Mucosa of stomach (tissue), 1 donor: Measurements from ENCODE around the gene KATNAL1.
"Not testable (repeated sequence)": the region's sequence is repeated elsewhere in the genome, so short reads cannot be mapped to it uniquely, and the experiment has no call there.

Experiments
- H3K27me3 ChIP-seq: one replicate; pipeline ENCODE4 v1.7.0; 2013; ENCODE audit warnings: mild to moderate bottlenecking, low read length; ENCODE audit not compliant: control insufficient read depth, insufficient read depth
- H3K36me3 ChIP-seq: one replicate; pipeline ENCODE4 v1.7.0; 2013; ENCODE audit warnings: low read length; ENCODE audit not compliant: control insufficient read depth, insufficient read depth
- H3K4me1 ChIP-seq: one replicate; pipeline ENCODE4 v1.7.0; 2013; ENCODE audit warnings: mild to moderate bottlenecking, low read length; ENCODE audit not compliant: control insufficient read depth, insufficient read depth
- H3K4me3 ChIP-seq: one replicate; pipeline ENCODE4 v1.7.0; 2013; ENCODE audit warnings: low read length
- H3K9ac ChIP-seq: one replicate; pipeline ENCODE4 v1.7.0; 2013; ENCODE audit warnings: mild to moderate bottlenecking, low read length, moderate library complexity
- H3K9me3 ChIP-seq: one replicate; pipeline ENCODE4 v1.7.0; 2013; ENCODE audit warnings: mild to moderate bottlenecking, low read length, moderate library complexity; ENCODE audit not compliant: control insufficient read depth
- donor health status: Pancreatic carcinoma.

The KATNAL1 gene

DNA sequence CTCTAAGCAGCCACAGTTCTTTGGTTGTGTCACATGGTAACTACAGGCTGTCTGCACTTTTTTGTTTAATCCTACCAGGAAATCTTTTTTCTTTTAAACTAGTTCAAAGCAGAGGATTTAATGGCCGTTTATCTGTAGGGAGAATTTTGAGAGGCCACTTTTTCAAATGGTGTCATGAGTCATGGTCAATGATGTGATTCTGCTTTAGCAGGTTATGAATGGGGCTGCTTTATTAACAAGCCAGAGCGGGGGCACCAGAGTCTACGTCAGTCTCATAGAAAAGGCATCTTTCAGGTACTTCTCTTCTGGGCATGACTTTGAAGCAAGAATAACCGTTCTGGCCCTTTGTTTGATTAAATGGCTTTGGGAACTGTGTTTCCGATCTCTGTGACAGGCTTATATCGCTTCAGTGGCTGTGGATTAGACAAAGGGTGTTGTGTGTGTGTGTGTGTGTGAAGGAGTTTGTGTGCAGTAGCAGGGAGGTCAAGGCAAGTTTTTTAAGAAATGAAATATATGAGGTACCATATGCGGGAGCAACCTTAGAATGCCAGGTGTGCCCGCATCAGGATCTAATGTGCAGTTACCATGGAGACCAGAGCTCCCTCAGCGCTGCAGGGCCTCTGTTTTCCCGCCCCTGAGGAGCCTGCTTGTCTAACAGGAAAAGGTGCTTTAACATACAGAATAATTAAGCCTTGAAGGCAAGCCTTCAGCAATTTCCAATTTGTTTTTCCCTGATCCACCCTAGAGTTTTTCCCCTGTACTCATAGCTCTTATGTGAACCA is 120.5 kb downstream of the KATNAL1 start:
- Histone ChIP-seq H3K4me1 (no peaks in the 10 kb centered on the region), H3K36me3 (no peaks in the 10 kb centered on the region), H3K4me3 (no peak overlapping the region), H3K27me3 (no peaks in the 10 kb centered on the region), H3K9ac (no peak overlapping the region), H3K9me3 (no peaks in the 10 kb centered on the region)

DNA sequence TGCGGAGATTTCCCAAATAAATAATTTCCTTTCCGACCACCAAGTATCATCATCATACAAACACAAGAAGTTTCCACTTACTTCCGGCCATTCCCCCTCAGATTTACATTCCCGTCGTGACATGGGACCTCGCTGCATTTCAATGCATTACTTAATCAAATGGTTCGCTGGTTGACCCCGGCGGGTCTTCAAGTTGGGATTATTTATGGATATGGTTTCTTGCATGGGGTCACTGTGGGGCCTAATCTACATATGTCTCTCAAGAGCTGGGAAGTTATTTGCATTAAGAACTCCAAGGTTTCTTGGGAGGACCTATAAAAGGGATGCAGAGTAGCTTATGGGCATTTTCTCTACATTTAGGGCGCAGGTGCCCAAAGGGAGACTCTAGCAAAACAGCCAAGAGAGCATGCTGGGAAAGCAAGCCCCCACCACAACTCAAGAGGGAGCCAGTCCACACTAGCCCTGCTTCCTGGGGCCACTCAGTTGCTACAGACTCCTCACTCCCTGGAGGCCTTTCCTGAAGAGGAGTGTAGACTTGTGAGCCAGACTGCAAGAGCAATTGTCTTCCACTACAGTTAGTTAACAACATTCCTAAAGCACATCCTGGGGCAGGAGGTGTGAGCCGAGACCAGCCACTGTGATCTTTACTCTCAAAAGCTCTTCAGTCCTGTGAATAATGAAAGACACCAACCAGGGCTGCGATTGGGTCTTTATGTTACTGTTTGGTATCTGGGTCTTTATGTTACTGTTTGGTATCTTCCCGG is 125.3 kb downstream of the KATNAL1 start:
- Histone ChIP-seq H3K9ac (no peak overlapping the region), H3K36me3 (no peaks in the 10 kb centered on the region), H3K4me1 (no peaks in the 10 kb centered on the region), H3K9me3 (no peaks in the 10 kb centered on the region), H3K27me3 (no peaks in the 10 kb centered on the region), H3K4me3 (no peak overlapping the region)

DNA sequence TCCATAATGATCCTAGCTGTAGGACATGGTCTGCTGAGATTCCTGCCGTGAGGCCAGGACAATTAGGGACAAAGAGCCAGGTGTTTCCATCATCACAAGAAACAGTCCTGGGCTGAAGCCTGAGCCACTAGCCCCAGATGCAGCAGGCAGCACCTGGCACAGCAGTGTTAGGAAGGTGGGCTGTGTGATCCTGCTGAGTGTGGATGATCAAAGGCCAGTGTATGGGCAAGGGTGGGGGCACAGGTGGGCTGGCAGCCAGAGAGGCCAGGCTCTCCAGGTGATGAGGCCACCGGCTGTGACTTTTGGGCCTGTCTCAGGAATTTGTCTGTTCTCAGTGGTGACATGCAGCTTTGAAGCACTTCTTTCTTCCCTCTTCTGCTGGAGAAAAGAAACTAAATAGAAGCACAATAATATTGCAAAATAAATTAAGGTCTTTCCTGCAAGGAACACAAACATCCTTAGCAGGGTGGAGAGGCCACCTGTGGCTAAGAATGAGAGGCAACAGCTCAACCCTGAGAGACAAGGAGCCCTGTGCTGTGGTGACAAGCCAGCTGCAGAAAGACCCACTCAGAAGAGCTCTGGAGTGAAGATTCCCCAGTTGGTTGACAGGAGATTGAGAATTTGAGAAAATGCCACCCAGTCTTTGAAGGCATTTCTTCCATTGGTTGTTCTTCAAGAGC is 127.6 kb downstream of the KATNAL1 start:
- Histone ChIP-seq H3K9ac (no peak overlapping the region), H3K4me3 (no peak overlapping the region), H3K27me3 (no peaks in the 10 kb centered on the region), H3K36me3 (no peaks in the 10 kb centered on the region), H3K4me1 (no peaks in the 10 kb centered on the region), H3K9me3 (no peaks in the 10 kb centered on the region)

DNA sequence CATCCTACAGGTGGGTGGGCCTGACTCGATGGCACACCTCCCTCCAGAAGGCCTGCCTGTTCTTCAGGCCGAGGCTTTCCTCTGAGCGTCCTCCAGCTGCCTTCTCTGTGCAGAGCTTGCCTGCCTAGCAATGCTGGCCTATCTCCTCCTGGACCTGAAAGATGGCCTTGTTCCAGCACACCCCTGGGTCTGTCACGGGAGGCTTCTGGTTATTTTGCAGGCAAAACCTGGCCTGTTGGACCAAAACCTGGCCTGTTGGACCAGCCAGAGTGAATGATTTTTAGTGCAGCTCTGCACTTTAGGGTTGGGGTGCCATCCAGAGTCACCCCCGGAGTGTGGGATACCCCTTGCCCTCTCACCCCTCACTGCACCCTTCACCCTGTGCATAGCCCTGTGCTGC is 128.4 kb downstream of the KATNAL1 start:
- Histone ChIP-seq H3K4me1 (no peaks in the 10 kb centered on the region), H3K4me3 (no peak overlapping the region), H3K27me3 (no peaks in the 10 kb centered on the region), H3K9ac (no peak overlapping the region), H3K9me3 (no peaks in the 10 kb centered on the region), H3K36me3 (no peaks in the 10 kb centered on the region)

DNA sequence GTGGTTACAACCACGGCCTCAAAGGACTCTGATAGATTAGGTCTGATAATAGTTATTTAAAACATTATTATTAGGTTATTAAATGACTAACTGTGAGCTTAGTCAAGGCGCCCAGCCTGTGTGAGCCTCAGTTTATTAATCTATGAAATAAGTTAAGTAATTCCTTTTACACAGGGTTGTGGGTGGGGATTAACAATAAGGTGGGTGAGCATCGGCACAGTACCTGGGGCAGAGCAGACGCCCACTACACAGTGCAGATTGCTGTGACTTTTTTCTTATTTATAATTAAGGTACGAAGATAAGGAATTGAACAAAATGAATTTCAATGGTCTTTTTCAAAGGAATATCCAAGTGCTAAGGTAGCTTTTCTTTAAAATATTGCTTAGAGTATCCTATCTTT is 132.2 kb downstream of the KATNAL1 start:
- no peaks in the 10 kb centered on the region for H3K27me3 ChIP-seq
- H3K4me1 ChIP-seq = no peaks in the 10 kb centered on the region
- no peak overlapping the region for H3K9ac ChIP-seq
- H3K4me3 ChIP-seq = no peak overlapping the region
- H3K9me3 ChIP-seq = no peaks in the 10 kb centered on the region
- no peaks in the 10 kb centered on the region for H3K36me3 ChIP-seq

DNA sequence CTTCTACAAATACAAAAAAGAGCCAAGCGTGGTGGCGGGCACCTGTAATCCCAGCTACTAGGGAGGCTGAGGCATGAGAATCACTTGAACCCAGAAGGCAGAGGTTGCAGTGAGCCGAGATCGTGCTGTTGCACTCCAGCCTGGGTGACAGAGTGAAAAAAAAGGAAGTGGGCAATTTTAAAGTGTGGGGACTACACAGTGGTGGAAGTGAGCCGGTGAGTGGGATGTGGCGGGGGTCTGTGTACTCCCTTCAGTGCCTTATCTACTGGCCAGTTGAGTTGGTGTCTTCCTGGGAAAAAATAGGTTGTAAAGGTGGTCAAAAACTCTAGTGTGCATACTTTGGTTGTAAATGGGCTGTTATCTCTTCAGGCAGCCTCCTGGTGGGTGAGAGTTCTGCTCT is 133.1 kb downstream of the KATNAL1 start:
- not testable (repeated sequence) for H3K4me1 ChIP-seq, H3K9me3 ChIP-seq, H3K4me3 ChIP-seq, H3K9ac ChIP-seq, H3K36me3 ChIP-seq, H3K27me3 ChIP-seq

DNA sequence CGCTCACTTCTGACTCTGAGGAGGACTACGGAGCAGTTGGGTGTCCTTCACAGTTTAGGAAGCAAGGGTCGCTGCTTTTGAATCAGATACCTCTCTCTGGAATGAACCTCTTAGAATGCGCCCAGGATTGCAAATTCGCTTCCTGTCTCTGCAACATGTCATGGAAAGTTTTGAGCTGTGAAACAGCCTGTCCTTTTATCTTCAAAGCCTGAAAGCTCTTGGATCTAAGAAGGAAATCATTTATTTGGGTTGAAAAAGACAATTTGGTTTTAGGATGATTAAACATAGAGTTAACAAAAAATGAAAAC is 134.1 kb downstream of the KATNAL1 start:
- no peaks in the 10 kb centered on the region for H3K4me1 ChIP-seq
- no peaks in the 10 kb centered on the region for H3K9me3 ChIP-seq
- no peak overlapping the region for H3K4me3 ChIP-seq
- H3K9ac ChIP-seq = no peak overlapping the region
- no peaks in the 10 kb centered on the region for H3K36me3 ChIP-seq
- H3K27me3 ChIP-seq = no peaks in the 10 kb centered on the region

DNA sequence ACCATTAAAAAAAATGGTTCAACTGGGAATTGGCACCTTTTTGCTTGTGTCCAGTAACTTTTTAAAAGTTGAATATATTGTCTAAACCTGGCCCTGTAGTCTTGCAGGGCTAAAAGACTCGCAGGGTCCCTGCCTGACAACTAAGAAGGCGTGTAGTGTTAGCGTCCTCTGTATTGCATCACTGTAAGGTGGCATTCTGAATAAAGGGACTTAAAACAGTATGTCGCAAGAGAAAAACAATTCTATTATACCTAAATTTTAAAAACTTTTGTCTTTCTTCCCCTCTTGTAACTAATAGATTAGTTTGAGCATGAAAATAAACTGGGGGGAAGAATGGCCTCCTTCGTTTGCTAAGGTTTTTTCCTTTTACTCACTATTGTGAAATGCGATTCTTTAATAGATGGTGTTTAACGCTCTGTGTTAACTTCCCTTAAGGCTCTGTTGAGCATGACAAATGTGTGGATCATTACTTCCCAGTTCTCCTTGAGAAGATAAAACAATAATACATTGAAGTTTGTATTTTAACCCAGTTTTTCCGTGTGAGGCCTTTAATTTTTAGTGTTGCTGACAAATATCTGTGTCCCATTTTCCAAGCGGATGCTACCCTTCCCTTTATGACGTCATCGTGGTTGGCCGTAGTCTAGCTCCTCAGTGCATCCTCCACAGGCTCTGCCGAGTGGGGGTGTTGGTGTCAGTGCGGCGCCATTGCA is 134.6 kb downstream of the KATNAL1 start:
- Histone ChIP-seq H3K9ac (no peak overlapping the region), H3K36me3 (no peaks in the 10 kb centered on the region), H3K4me1 (no peaks in the 10 kb centered on the region), H3K9me3 (no peaks in the 10 kb centered on the region), H3K4me3 (no peak overlapping the region), H3K27me3 (no peaks in the 10 kb centered on the region)

DNA sequence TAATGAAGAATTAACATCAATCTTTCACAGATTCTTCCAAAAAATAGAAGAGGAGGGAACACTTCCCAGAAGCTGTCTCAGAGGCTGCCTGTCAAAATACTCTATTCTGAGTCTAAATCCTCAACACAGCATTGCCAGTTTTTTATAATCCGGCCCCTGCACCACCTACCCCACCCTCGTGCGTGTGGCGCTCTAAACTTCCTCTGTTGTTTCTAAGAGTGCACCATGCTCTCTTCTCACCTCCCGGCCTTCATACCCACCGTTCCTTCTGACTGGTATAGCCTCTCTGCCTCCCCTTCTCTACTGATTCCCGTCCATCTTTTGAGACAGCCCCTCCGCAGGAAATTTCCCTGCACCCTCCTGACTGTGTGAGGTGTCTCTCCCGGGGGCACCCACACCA is 136.8 kb downstream of the KATNAL1 start:
- no peaks in the 10 kb centered on the region for H3K27me3 ChIP-seq
- H3K4me1 ChIP-seq = no peaks in the 10 kb centered on the region
- H3K9me3 ChIP-seq = no peaks in the 10 kb centered on the region
- no peak overlapping the region for H3K4me3 ChIP-seq
- H3K9ac ChIP-seq = no peak overlapping the region
- H3K36me3 ChIP-seq = no peaks in the 10 kb centered on the region

DNA sequence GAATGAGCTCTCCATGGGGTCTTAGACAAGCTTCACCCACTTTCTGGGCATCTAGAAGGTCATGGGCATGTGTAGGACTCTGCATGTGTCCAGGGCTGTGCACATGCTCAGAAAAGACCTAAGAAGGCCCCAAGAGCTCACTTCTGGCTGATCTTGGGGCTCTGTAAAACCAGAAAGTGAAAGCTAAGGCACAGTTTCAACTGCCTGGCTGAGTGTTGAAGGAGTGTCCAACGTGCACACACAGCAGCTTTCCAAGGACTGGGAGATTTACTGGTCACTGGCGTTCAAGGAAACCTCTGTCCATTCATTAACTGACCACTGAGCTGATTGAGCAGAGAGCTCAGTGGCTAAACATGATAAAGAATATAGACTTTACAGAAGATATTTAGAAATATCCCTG is 137.9 kb downstream of the KATNAL1 start:
- no peaks in the 10 kb centered on the region for H3K27me3 ChIP-seq
- no peaks in the 10 kb centered on the region for H3K9me3 ChIP-seq
- no peaks in the 10 kb centered on the region for H3K4me1 ChIP-seq
- H3K36me3 ChIP-seq = no peaks in the 10 kb centered on the region
- no peak overlapping the region for H3K4me3 ChIP-seq
- no peak overlapping the region for H3K9ac ChIP-seq

DNA sequence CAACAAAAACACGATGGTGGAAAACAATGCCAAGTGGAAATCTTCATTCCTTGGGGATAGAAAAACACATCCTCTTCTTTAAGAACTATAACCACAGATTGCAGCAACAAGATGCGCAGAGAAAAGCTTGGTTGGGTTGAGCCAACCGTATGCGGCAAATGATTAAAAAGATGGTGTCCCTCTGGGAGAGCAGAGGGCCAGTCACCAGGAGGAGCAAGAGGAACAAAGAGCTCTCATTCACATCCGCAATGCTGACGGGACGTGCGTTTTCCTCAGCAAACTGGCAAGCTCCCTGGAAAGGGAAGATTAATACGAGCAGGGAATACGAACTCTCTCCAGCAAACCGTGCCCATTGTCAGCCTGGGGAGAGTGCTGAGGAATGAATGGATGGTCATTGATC is 141.6 kb downstream of the KATNAL1 start:
- no peaks in the 10 kb centered on the region for H3K27me3 ChIP-seq
- no peaks in the 10 kb centered on the region for H3K4me1 ChIP-seq
- H3K9ac ChIP-seq = no peak overlapping the region
- no peak overlapping the region for H3K4me3 ChIP-seq
- no peaks in the 10 kb centered on the region for H3K9me3 ChIP-seq
- H3K36me3 ChIP-seq = no peaks in the 10 kb centered on the region

DNA sequence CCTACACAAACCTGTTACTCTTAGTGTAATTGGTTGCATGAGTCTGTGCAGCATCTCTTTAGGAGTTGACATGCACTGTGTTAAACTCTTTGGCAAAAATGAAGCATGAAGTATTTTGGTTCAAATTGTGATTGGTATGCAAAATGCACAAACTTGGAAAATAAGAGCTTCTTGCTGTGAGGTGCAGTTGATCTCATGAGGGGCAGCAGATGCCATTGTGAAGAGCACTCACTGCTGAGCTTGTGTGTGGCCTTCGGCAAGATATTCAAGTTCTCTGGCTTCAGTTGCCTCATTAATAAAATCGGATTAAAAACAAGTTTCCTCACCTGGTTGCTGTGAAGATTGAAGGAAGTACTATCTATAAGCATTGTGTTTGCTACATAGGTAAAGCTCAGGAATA is 142.3 kb downstream of the KATNAL1 start:
- Histone ChIP-seq H3K4me1 (no peaks in the 10 kb centered on the region), H3K9ac (no peak overlapping the region), H3K4me3 (no peak overlapping the region), H3K9me3 (no peaks in the 10 kb centered on the region), H3K27me3 (no peaks in the 10 kb centered on the region), H3K36me3 (no peaks in the 10 kb centered on the region)
